Activated CD4-positive, alpha-beta memory T cell treated with anti-CD3 and anti-CD28 coated beads for 36 hours (primary cell): ENCODE data around the gene HTR3C. TPM values are rescaled to one million over a fixed set of nuclear protein-coding genes. Genes with fewer than 3 reads are reported as not detected.
A peak's percentile ranks its signal among the peaks of the same experiment; 100 is the strongest.
"Not testable (repeated sequence)": the region's sequence is repeated elsewhere in the genome, so short reads cannot be mapped to it uniquely, and the experiment has no call there.

Source experiments
- CTCF ChIA-PET: fragments of 350-600 bp; sonication (Branson Sonifier 250); formaldehyde crosslinking; loops from one replicate; lab custom pipeline; 2021; ENCODE audit warnings: antibody characterized with exemption, inconsistent platforms; lab: Charles Lee
- POLR2A ChIA-PET: fragments of 350-600 bp; sonication (Branson Sonifier 250); formaldehyde crosslinking; loops from one replicate; lab custom pipeline; 2021; ENCODE audit warnings: antibody characterized with exemption; lab: Charles Lee
- DNase-seq: peaks from one replicate; pipeline ENCODE4 v3.0.0-alpha.2; 2020
- H3K27ac Mint-ChIP-seq: one replicate; pipeline ENCODE4 v1.8.0; 2021; ENCODE audit warnings: mixed read lengths
- H3K27me3 Mint-ChIP-seq: one replicate; pipeline ENCODE4 v1.8.0; 2021; ENCODE audit warnings: mixed read lengths
- H3K36me3 Mint-ChIP-seq: one replicate; pipeline ENCODE4 v1.8.0; 2021; ENCODE audit warnings: mixed read lengths
- H3K4me1 Mint-ChIP-seq: one replicate; pipeline ENCODE4 v1.8.0; 2021; ENCODE audit warnings: low read depth, mixed read lengths
- H3K4me3 Mint-ChIP-seq: one replicate; pipeline ENCODE4 v1.8.0; 2021; ENCODE audit warnings: mild to moderate bottlenecking, mixed read lengths
- H3K9me3 Mint-ChIP-seq: one replicate; pipeline ENCODE4 v1.8.0; 2021; ENCODE audit warnings: mixed read lengths
- intact Hi-C: fragments of 100-400 bp; cut with micrococcal nuclease; formaldehyde crosslinking; loops from one replicate; pipeline ENCODE4 v1.15.1; 2023
- total RNA-seq, 2 experiments: library from RNA; stranded (reverse); gene quantifications; one replicate each; pipeline ENCODE4 v1.2.3, GENCODE V29; 2021

The HTR3C gene, protein sequence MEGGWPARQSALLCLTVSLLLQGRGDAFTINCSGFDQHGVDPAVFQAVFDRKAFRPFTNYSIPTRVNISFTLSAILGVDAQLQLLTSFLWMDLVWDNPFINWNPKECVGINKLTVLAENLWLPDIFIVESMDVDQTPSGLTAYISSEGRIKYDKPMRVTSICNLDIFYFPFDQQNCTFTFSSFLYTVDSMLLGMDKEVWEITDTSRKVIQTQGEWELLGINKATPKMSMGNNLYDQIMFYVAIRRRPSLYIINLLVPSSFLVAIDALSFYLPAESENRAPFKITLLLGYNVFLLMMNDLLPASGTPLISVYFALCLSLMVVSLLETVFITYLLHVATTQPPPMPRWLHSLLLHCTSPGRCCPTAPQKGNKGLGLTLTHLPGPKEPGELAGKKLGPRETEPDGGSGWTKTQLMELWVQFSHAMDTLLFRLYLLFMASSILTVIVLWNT
- not detected for total RNA-seq

DNA sequence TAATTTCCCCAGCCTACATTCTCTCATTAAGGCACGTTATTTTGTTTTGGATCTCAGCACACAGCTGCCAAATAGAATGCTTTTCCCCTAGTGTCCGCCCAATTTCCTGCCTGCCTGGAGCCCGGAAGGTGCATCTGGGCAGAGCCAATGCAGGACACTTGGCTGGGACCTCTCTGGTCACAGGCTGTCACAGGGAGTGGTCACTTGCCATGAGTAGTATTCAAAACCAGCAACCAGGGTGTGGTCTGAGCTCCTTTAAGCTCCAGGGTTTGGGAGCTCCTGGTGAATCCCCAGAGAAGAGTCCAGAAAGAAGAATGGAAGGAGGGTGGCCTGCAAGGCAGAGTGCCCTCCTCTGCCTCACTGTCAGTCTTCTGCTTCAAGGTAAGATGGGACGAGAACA is at the start of gene HTR3C:
TSS of gene HTR3C (plus strand) at position 281 of the 400 bp plus-strand sequence. CDS start at position 315, 34 bp downstream.
- CTCF ChIA-PET = no interaction called here
- Mint-ChIP-seq H3K27me3 (peaks cover 6% of the 10 kb centered on the region), H3K9me3 (no peaks in the 10 kb centered on the region), H3K4me1 (no peaks in the 10 kb centered on the region), H3K36me3 (no peaks in the 10 kb centered on the region), H3K27ac (no peak within 1 kb of the TSS), H3K4me3 (no peak within 1 kb of the TSS)
- intact Hi-C loops = no loop called here
- no peak for DNase-seq
- POLR2A ChIA-PET = no interaction called here

DNA sequence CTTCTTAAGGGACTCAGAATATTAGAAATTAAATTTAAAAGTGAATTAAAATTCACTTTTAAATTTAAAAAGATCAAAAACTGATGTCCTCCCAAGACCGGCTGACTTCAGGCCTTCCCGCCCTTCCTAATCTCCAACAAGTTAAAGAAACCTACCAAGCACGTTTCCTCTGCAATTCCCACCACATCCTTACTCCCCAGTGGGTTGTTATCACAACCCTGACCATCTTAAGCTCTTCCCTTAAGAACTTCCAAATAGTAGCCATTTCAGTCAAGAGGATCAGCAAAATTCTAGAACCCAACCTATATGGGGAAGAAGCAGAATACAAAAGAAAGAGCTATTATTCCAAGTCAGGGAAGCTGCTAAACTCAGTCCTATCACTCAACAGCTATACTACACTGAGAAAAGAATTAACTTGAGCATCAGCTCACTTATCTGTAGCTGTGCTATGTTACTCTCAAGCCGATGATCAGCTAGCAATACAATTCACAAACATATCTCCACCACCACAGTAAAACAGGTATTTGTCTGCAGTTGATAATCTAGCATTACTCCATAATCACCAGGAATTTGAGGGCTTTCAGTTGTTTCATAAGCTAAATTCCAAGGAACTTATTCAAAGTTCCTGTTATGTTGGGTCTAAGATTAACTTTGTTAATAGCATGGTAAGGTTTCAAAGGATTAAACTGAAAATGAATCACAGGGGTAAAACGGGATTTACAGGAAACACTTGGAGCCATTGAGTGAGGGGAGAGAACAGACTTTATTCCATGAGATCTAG is 49.5 kb upstream of the HTR3C start:
- ChIA-PET CTCF (no interaction called here), POLR2A (no interaction called here)
- Mint-ChIP-seq H3K4me1 (peaks cover 7% of the 10 kb centered on the region), H3K4me3 (no peak overlapping the region), H3K9me3 (no peaks in the 10 kb centered on the region), H3K36me3 (peaks cover 3% of the 10 kb centered on the region), H3K27ac (no peak overlapping the region), H3K27me3 (no peaks in the 10 kb centered on the region)
- intact Hi-C loops = no loop called here
- no peak for DNase-seq

DNA sequence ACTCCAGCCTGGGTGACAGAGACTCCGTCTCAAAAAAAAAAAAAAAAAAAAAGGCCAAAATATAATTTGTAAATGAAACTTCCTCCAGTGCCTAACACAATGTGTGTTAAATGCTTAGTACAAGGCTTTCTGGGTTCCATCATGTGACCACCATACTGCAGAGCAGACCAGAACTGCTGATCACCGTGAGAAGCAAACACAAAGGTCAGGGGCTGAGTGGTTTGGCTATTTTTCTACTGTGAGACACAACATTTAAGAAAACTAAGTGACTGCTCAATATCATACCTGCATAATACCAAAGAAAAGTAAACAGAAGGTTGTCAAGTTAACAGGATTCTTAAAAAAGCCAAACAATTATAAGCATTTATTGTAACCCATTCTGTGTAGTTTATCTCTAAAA is 48.4 kb upstream of the HTR3C start:
- Mint-ChIP-seq H3K9me3 (no peaks in the 10 kb centered on the region), H3K4me1 (peaks cover 7% of the 10 kb centered on the region), H3K4me3 (no peak overlapping the region), H3K27me3 (no peaks in the 10 kb centered on the region), H3K36me3 (peaks cover 3% of the 10 kb centered on the region), H3K27ac (no peak overlapping the region)
- POLR2A ChIA-PET = no interaction called here
- intact Hi-C loops = no loop called here
- DNase-seq = no peak
- CTCF ChIA-PET = no interaction called here

DNA sequence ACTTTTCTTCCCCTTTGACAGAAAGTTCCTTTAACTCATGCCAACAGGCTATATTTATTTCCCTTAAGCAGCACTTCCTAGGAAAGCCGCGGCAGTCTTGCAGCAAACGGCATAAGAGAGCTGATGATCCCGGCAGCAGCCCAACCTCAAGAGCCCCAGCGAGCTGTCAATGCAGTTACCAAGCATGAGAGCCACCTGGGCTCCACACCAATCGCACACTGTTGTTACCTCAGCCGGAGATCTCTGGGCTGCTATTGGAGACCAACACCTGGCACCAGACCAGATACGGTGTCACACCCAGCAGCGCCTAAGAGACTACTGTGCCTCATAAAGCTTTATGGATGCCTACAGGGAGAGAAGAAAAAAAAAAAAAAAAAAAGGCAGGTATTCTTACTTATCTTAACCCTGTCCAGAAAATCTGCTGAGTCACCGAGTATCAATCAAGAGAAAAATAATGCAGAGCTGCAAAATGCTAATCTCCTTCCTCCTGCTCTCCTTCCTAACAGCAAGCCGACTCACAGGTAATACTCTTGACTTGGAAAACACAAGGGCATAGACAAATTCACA is 46.8 kb upstream of the HTR3C start:
- no peaks in the 10 kb centered on the region for H3K27me3 Mint-ChIP-seq
- no peaks in the 10 kb centered on the region for H3K9me3 Mint-ChIP-seq
- intact Hi-C loops = no loop called here
- CTCF ChIA-PET = interaction anchor here (0.6 to 1.7 kb wide), 2 partner anchors 12 to 30 kb away, joined by 3 to 5 read pairs; partner anchors contain the start of gene ABCC5
- H3K36me3 Mint-ChIP-seq = peaks cover 3% of the 10 kb centered on the region
- DNase-seq = no peak
- POLR2A ChIA-PET = no interaction called here
- H3K4me3 Mint-ChIP-seq = no peak overlapping the region
- peak overlapping the region; percentile 21 for H3K27ac Mint-ChIP-seq
- peaks cover 7% of the 10 kb centered on the region for H3K4me1 Mint-ChIP-seq

DNA sequence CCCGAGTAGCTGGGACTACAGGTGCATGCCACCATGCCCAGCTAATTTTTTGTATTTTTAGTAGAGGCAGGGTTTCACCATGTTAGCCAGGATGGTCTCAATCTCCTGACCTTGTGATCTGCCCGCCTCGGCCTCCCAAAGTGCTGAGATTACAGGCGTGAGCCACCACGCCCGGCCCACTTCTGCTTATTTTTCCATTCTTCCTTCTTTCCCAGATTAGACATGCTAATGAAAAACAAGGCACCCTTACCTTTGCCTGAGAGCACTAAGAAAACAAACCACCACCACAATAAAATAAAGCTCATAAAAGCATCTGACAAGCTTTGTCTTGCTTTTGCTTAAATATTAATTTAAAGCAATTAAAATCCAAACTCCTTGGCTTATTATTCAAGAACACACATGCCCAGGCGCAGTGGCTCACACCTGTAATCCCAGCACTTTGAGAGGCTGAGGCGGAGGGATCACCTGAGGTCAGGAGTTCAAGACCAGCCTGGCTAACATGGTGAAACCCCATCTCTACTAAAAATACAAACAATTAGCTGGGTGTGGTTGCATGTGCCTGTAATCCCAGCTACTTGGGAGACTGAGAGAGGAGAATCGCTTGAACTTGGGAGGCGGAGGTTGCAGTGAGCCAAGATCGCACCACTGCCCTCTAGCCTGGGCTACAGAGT is 45.6 kb upstream of the HTR3C start:
- POLR2A ChIA-PET, H3K4me3 Mint-ChIP-seq, H3K4me1 Mint-ChIP-seq, intact Hi-C loops, H3K9me3 Mint-ChIP-seq, H3K27ac Mint-ChIP-seq, H3K27me3 Mint-ChIP-seq, H3K36me3 Mint-ChIP-seq, DNase-seq: not testable (repeated sequence)
- CTCF ChIA-PET = interaction anchor here (0.6 to 1.7 kb wide), 3 partner anchors 10 to 526 kb away, joined by 3 to 7 read pairs (median 5); partner anchors contain the start of gene ABCC5

DNA sequence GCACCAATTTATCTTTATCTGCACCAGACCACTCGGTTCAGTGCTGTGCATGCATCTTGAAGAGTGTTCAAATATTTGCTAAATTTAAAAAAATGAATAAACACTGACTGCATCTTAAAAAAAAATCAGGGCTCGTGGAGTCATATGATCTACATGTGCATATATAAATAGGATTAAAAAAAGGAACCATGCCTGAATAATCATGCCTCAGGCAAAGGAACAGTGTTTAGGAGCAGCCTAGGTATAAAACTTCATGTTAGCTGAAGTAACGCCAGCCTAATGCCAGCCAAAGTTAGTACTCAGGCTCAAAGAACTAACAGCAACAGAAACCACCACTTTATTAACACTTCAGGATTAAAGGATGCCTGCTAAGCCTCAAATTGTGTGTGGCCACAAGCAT is 44.7 kb upstream of the HTR3C start:
- Mint-ChIP-seq H3K9me3 (no peaks in the 10 kb centered on the region), H3K4me3 (no peak overlapping the region), H3K4me1 (peaks cover 7% of the 10 kb centered on the region), H3K27ac (no peak overlapping the region), H3K36me3 (peaks cover 3% of the 10 kb centered on the region), H3K27me3 (no peaks in the 10 kb centered on the region)
- ChIA-PET CTCF (interaction anchor here (1.2 kb wide), 1 partner anchor 10 kb away, joined by 7 read pairs; the partner anchor contains the start of gene ABCC5), POLR2A (no interaction called here)
- intact Hi-C loops = no loop called here
- DNase-seq = no peak

DNA sequence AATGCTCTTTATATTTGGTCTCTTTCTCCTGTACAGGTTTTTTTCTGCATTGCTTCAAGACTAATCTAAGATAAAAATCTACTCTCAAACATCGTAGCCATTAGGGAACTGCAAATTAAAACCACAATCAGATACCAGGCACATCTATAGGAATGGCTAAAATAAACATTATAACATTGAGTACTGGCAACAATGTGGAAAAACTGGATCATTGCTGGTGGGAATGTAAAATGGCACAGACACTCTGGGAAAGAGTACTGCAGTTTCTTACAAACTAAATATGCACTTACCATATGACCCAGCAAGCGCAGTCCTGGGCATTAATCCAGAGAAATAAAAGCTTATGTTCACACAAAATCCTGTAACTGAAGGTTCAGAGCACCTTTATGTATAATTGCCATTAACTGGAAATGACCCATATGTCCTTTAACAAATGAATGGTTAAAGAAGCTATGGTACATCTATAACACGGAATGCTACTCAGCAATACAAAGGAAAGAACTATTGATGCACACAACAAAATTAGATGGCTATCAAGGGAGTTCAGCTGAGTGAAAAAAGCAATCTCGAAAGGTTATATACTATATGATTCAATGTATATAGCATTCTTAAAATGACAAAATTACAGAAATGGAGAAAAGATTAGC is 41.5 kb upstream of the HTR3C start:
- no peak for DNase-seq
- intact Hi-C loops = no loop called here
- POLR2A ChIA-PET = no interaction called here
- H3K4me3 Mint-ChIP-seq = no peak overlapping the region
- peaks cover 9% of the 10 kb centered on the region for H3K4me1 Mint-ChIP-seq
- peaks cover 9% of the 10 kb centered on the region for H3K36me3 Mint-ChIP-seq
- H3K27ac Mint-ChIP-seq = no peak overlapping the region
- CTCF ChIA-PET = interaction anchor here (1.4 kb wide), 1 partner anchor 116 kb away, joined by 3 read pairs; no protein-coding TSS in a partner anchor
- H3K9me3 Mint-ChIP-seq = no peaks in the 10 kb centered on the region
- no peaks in the 10 kb centered on the region for H3K27me3 Mint-ChIP-seq

DNA sequence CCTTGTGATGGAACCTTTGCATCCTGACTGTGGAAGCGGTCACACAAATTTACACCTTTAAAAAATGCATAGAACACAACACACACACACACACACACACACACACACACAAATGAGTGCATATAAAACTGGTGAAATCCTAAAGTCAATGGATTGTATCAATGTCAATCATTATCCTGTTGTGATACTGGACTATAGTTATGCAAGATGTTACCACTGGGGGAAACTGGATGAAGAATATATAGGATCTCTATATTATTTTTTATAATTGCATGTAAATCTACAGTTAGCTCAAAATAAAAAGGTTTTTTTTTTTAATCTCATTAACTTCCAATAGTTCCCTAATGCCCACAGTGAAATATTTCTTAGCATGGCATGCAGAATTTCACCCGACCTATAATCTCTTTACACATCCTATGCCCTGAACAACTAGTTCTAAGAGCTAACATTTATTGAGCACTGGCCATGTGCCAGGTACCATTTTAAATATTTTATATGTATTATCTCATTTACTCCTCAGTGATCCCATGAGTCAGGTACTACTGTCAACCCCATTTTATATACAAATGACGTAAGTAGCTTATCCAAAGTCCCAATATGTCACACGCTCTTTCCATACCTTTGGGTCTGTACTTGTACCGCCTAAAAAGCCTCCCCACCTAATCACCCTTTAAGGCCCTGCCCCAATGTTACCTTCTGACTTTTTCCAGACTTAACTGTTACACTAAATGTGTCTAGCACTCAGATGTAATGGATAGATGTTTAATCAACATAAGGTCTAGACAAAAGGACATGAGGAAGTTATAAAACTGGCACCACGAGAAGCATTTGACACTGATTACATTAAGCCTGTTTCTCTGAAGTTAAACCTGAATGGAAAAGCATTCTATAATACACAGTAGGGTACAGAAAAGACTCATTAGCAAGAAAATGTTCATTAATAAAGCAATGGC is 40.6 kb upstream of the HTR3C start:
- Mint-ChIP-seq H3K4me3 (no peak overlapping the region), H3K27ac (no peak overlapping the region), H3K9me3 (no peaks in the 10 kb centered on the region), H3K36me3 (peaks cover 9% of the 10 kb centered on the region), H3K27me3 (no peaks in the 10 kb centered on the region), H3K4me1 (peaks cover 15% of the 10 kb centered on the region)
- CTCF ChIA-PET = interaction anchor here (1.4 kb wide), 1 partner anchor 117 kb away, joined by 3 read pairs; no protein-coding TSS in a partner anchor
- intact Hi-C loops = no loop called here
- DNase-seq = no peak
- POLR2A ChIA-PET = no interaction called here

DNA sequence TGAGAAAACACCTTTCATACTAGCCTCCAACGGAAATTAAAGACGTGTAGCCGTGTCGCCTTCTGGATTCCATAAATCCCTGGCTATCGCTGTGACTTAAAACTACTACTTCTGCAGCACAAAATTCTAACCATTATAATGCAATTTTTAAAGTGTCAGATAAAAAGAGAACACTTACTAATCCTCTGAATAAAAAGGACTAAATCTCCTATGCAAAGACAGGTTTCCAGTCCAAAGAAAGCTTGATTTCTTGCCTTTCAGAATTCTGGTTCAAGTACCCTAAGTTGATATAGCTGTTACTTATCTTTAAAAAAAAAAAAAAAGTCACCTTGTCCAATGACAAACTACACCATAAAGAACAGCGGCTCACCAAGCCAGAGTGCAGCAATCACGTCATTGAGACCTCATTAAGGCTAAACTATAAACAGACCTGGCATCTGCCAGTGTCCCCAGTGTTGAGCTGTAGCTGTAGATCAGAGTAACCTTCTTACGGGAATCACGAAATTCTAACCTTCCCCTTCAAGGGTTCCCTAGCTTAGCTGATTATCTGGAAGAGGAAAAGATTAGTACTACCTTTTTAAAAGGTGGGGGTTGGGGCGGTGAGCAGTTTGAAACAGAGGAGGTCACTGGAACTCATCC is 37.3 kb upstream of the HTR3C start:
- Mint-ChIP-seq H3K36me3 (peaks cover 9% of the 10 kb centered on the region), H3K27ac (no peak overlapping the region), H3K27me3 (peaks cover 1% of the 10 kb centered on the region), H3K9me3 (no peaks in the 10 kb centered on the region), H3K4me3 (no peak overlapping the region), H3K4me1 (peaks cover 23% of the 10 kb centered on the region)
- ChIA-PET POLR2A (no interaction called here), CTCF (interaction anchor here (0.6 to 1.4 kb wide), 6 partner anchors 119 to 379 kb away, joined by 3 to 7 read pairs (median 4); partner anchors contain the start of genes EEF1AKMT4, EIF2B5 and PARL)
- DNase-seq = no peak
- intact Hi-C loops = loop anchor here (2.0 to 5.0 kb wide), 3 partner anchors 133 to 548 kb away; partner anchors contain the start of genes PARL and PSMD2

DNA sequence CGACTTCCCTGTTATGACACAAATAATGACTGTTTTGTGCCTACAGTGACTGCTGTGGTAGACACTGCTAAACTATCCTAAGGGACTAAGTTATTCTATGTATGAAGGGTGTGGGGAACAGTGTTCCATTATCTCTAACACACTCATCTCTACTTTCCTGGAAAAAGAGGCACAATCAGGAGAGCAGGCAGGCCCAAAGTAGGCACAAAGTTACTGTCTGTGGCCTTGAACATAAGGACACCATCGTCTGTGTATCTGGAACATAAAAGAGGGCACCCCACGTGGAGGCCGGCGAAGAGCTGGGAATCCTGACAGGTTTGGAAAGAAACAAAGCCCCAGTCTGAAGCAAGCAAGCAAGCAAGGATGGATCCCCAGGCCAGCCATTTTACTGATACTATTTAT is 36.7 kb upstream of the HTR3C start:
- CTCF ChIA-PET = interaction anchor here (0.7 to 2.4 kb wide), 5 partner anchors 10 to 120 kb away, joined by 3 to 17 read pairs (median 3); no protein-coding TSS in a partner anchor
- peaks cover 9% of the 10 kb centered on the region for H3K36me3 Mint-ChIP-seq
- POLR2A ChIA-PET = no interaction called here
- H3K27me3 Mint-ChIP-seq = peaks cover 1% of the 10 kb centered on the region
- intact Hi-C loops = loop anchor here (2.0 to 5.0 kb wide), 3 partner anchors 134 to 549 kb away; partner anchors contain the start of genes PARL and PSMD2
- H3K4me1 Mint-ChIP-seq = peaks cover 23% of the 10 kb centered on the region
- H3K4me3 Mint-ChIP-seq = peak overlapping the region; percentile 49
- H3K27ac Mint-ChIP-seq = no peak overlapping the region
- DNase-seq = no peak
- no peaks in the 10 kb centered on the region for H3K9me3 Mint-ChIP-seq
